IMR-90 (cell line): ENCODE data around the gene C6orf118. TPM values are rescaled to one million over a fixed set of nuclear protein-coding genes. Genes with fewer than 3 reads are reported as not detected.

ENCODE experiments used
- ATAC-seq: fragments of 200-7000 bp; cut with Tn5 transposase; 2 replicates; pipeline ENCODE4 v1.9.1; 2020; ENCODE audit warnings: low read depth, mild to moderate bottlenecking, moderate library complexity
- BruUV-seq: library from RNA; stranded (reverse); fragments of 400-500 nt; replicated peaks from 2 replicates; lab custom pipeline; 2021; lab: Mats Ljungman, UMichigan
- CTCF ChIA-PET: fragments of 300-600 bp; formaldehyde crosslinking; extraction: SDS; loops from one replicate; lab custom pipeline; 2021; ENCODE audit warnings: antibody characterized with exemption; lab: Yijun Ruan, JAX
- POLR2A ChIA-PET: fragments of 300-600 bp; sonication (Branson Sonifier 250); formaldehyde crosslinking; loops from one replicate; lab custom pipeline; 2022; ENCODE audit warnings: antibody characterized with exemption; ENCODE audit not compliant: unreplicated experiment; lab: Charles Lee
- DNase-seq: peaks from one replicate; pipeline ENCODE4 v3.0.0; 2013
- H2AFZ ChIP-seq: replicated peaks from 2 replicates; pipeline ENCODE3; 2013; ENCODE audit warnings: low read length, mild to moderate bottlenecking; ENCODE audit not compliant: poor library complexity
- H2AK5ac ChIP-seq: 2 replicates; pipeline ENCODE4 v1.6.1; 2013; ENCODE audit warnings: low read depth, low read length, inconsistent platforms
- H2AK9ac ChIP-seq: replicated peaks from 2 replicates; pipeline ENCODE3; 2013; ENCODE audit warnings: mild to moderate bottlenecking, low read depth, low read length, moderate library complexity; ENCODE audit not compliant: poor library complexity
- H2BK120ac ChIP-seq: 2 replicates; pipeline ENCODE4 v1.6.1; 2013; ENCODE audit warnings: low read depth, low read length, inconsistent platforms
- H2BK15ac ChIP-seq: 3 replicates; pipeline ENCODE4 v1.6.1; 2013; ENCODE audit warnings: low read depth, low read length, inconsistent platforms
- H2BK20ac ChIP-seq: 2 replicates; pipeline ENCODE4 v1.6.1; 2013; ENCODE audit warnings: low read depth, mild to moderate bottlenecking, inconsistent platforms, low read length, moderate library complexity
- H2BK5ac ChIP-seq: 2 replicates; pipeline ENCODE4 v1.6.1; 2013; ENCODE audit warnings: mild to moderate bottlenecking, low read depth, low read length, inconsistent platforms; ENCODE audit not compliant: poor library complexity, severe bottlenecking
- H3K14ac ChIP-seq: replicated peaks from 2 replicates; pipeline ENCODE4 v1.6.1; 2013; ENCODE audit warnings: low read depth, low read length, inconsistent platforms
- H3K18ac ChIP-seq: 2 replicates; pipeline ENCODE4 v1.6.1; 2013; ENCODE audit warnings: low read depth, low read length, control low read depth
- H3K23ac ChIP-seq: 2 replicates; pipeline ENCODE4 v1.6.1; 2013; ENCODE audit warnings: low read depth, low read length, inconsistent platforms
- H3K27ac ChIP-seq: 2 replicates; pipeline ENCODE4 v1.5.1; 2013; ENCODE audit warnings: mild to moderate bottlenecking, control low read depth, low read length; ENCODE audit not compliant: insufficient read depth
- H3K27me3 ChIP-seq: 2 replicates; pipeline ENCODE4 v1.6.1; 2013; ENCODE audit warnings: low read length; ENCODE audit not compliant: control insufficient read depth, insufficient read depth
- H3K36me3 ChIP-seq: 2 replicates; pipeline ENCODE4 v1.6.1; 2013; ENCODE audit warnings: low read length, mixed read lengths; ENCODE audit not compliant: control insufficient read depth, insufficient read depth
- H3K4ac ChIP-seq: 2 replicates; pipeline ENCODE4 v1.6.1; 2013; ENCODE audit warnings: low read depth, low read length, inconsistent platforms
- H3K4me1 ChIP-seq: 2 replicates; pipeline ENCODE4 v1.6.1; 2013; ENCODE audit warnings: low read length, mixed read lengths; ENCODE audit not compliant: control insufficient read depth, insufficient read depth
- H3K4me2 ChIP-seq: 2 replicates; pipeline ENCODE4 v1.6.1; 2013; ENCODE audit warnings: low read depth, mild to moderate bottlenecking, control low read depth, low read length, moderate library complexity
- H3K4me3 ChIP-seq: 2 replicates; pipeline ENCODE4 v1.5.1; 2013; ENCODE audit warnings: low read depth, mild to moderate bottlenecking, control low read depth, low read length, moderate library complexity; ENCODE audit not compliant: insufficient read depth
- H3K56ac ChIP-seq: 2 replicates; pipeline ENCODE4 v1.6.1; 2013; ENCODE audit warnings: low read length, inconsistent platforms; ENCODE audit not compliant: insufficient read depth; ENCODE audit errors: extremely low read depth
- H3K79me1 ChIP-seq, 2 experiments: 2 replicates each; pipeline ENCODE4 v1.6.1; 2013; ENCODE audit warnings: low read length in 2 of 2, inconsistent platforms in 1 of 2, low read depth in 1 of 2
- H3K9ac ChIP-seq: 2 replicates; pipeline ENCODE4 v1.6.1; 2013; ENCODE audit warnings: low read depth, low read length, control low read depth
- H3K9me1 ChIP-seq: 2 replicates; pipeline ENCODE4 v1.6.1; 2013; ENCODE audit warnings: low read length, inconsistent platforms; ENCODE audit not compliant: insufficient read depth
- H3K9me3 ChIP-seq: 2 replicates; pipeline ENCODE4 v1.6.1; 2013; ENCODE audit warnings: low read length; ENCODE audit not compliant: control insufficient read depth, insufficient read depth
- H4K20me1 ChIP-seq: 2 replicates; pipeline ENCODE4 v1.6.1; 2013; ENCODE audit warnings: low read length, inconsistent platforms; ENCODE audit not compliant: insufficient read depth
- H4K5ac ChIP-seq: 2 replicates; pipeline ENCODE4 v1.6.1; 2013; ENCODE audit warnings: mild to moderate bottlenecking, low read depth, low read length, control low read depth
- H4K8ac ChIP-seq, 2 experiments: 2 replicates each; pipeline ENCODE4 v1.6.1; 2013; ENCODE audit warnings: low read depth in 2 of 2, low read length in 2 of 2, control low read depth in 1 of 2, inconsistent platforms in 1 of 2
- H4K91ac ChIP-seq: 2 replicates; pipeline ENCODE4 v1.6.1; 2013; ENCODE audit warnings: low read depth, low read length, inconsistent platforms; ENCODE audit not compliant: insufficient read depth
- CEBPB ChIP-seq: IDR thresholded peaks from 2 replicates; pipeline ENCODE4 v1.6.1; 2012; ENCODE audit warnings: low read depth, low read length, improper control_type of control experiment
- CTCF ChIP-seq: conservative IDR thresholded peaks from 2 replicates; pipeline ENCODE4 v1.5.1; 2012; ENCODE audit warnings: mild to moderate bottlenecking, low read depth, low read length, improper control_type of control experiment
- ELK1 ChIP-seq: fragments of 150-350 bp; IDR thresholded peaks from 2 replicates; pipeline ENCODE4 v1.6.1; 2016; ENCODE audit warnings: low read depth, mild to moderate bottlenecking, low read length, moderate library complexity, borderline replicate concordance
- FOS ChIP-seq: fragments of 150-350 bp; IDR thresholded peaks from 2 replicates; pipeline ENCODE4 v1.6.1; 2016; ENCODE audit warnings: low read depth, low read length
- MAFK ChIP-seq: IDR thresholded peaks from 2 replicates; pipeline ENCODE4 v1.6.1; 2012; ENCODE audit warnings: low read depth, low read length, improper control_type of control experiment
- MXI1 ChIP-seq: IDR thresholded peaks from 2 replicates; pipeline ENCODE4 v1.6.1; 2012; ENCODE audit warnings: low read depth, mild to moderate bottlenecking, low read length, moderate library complexity, borderline replicate concordance
- POLR2A ChIP-seq: IDR thresholded peaks from 2 replicates; pipeline ENCODE4 v1.6.1; 2012; ENCODE audit warnings: mild to moderate bottlenecking, low read depth, low read length
- RFX5 ChIP-seq: IDR thresholded peaks from 2 replicates; pipeline ENCODE4 v1.8.0; 2012; ENCODE audit warnings: low read depth, mild to moderate bottlenecking, low read length, moderate library complexity
- SMC3 ChIP-seq: fragments of 150-350 bp; IDR thresholded peaks from 2 replicates; pipeline ENCODE4 v1.6.1; 2016; ENCODE audit warnings: low read depth, mild to moderate bottlenecking, antibody characterized with exemption, low read length, moderate library complexity
- USF2 ChIP-seq: fragments of 150-350 bp; IDR thresholded peaks from 2 replicates; pipeline ENCODE4 v1.6.1; 2017; ENCODE audit warnings: mild to moderate bottlenecking, antibody characterized with exemption, low read length, low read depth
- WGBS, 2 experiments: methylation state at CpG; one replicate each; pipeline versions ENCODE4 v1.1.5 to v1.1.7; 2013; ENCODE audit warnings: missing lambda C conversion rate in 2 of 2; ENCODE audit not compliant: insufficient read length in 1 of 2; ENCODE audit errors: extremely low coverage in 2 of 2; 5-methylcytosine and 5-hydroxymethylcytosine counted together
- dilution Hi-C: fragments of 300-500 bp; cut with HindIII; formaldehyde crosslinking; loops from one replicate; pipeline ENCODE4 v1.14.3; 2018; ENCODE audit warnings: low sequenced_read_pairs; ENCODE audit not compliant: unreplicated experiment
- in situ Hi-C: fragments of 300-500 bp; cut with MboI; formaldehyde crosslinking; loops from 3 replicates; pipeline ENCODE4 v1.14.3; 2019; ENCODE audit warnings: low sequenced_read_pairs, inconsistent platforms, mixed read lengths
- intact Hi-C: fragments of 100-400 bp; cut with micrococcal nuclease; formaldehyde crosslinking; loops from 2 replicates; pipeline ENCODE4 v1.10.0; 2022
- polyA plus RNA-seq, 3 experiments: library from polyadenylated mRNA; depleted of rRNA; stranded (reverse); fragments of >200 nt; gene quantifications; 2 replicates each; pipeline ENCODE4 v1.2.3, GENCODE V29; 2012; ENCODE audit warnings: low replicate concordance in 1 of 3
- total RNA-seq: library from RNA; depleted of rRNA; stranded (reverse); fragments of >200 nt; gene quantifications from 2 replicates; pipeline ENCODE4 v1.2.3, GENCODE V29; 2012

The C6orf118 gene
- total and polyA plus RNA-seq, 2 of the 4 experiments (the other 2 are of a cell fraction), result not detected

GRCh38 chr6:165325609-165326008 is 16.2 kb upstream of the C6orf118 start:
- intact Hi-C loops (no loop called here), in situ Hi-C loops (no loop called here), dilution Hi-C loops (no loop called here)
- no peak overlapping the region for H4K91ac ChIP-seq
- ChIA-PET POLR2A (no interaction called here), CTCF (no interaction called here)
- H2AK9ac ChIP-seq, result no peak overlapping the region
- H3K4me2 ChIP-seq, result no peak overlapping the region
- no peak overlapping the region for H3K18ac ChIP-seq
- H2BK20ac ChIP-seq, result no peak overlapping the region
- no TSS peak for BruUV-seq
- WGBS, 2 experiments, result no CpG with 5 or more reads among the region's 7 CpGs
- H3K4me1 ChIP-seq, result no peaks in the 10 kb centered on the region
- no peak overlapping the region for H3K23ac ChIP-seq
- no peak overlapping the region for H3K4ac ChIP-seq
- no peak overlapping the region for H3K27ac ChIP-seq
- H3K79me1 ChIP-seq, result no peaks in the 10 kb centered on the region
- no peak overlapping the region for H3K56ac ChIP-seq
- H2BK120ac ChIP-seq, result no peak overlapping the region
- no peak for DNase-seq
- H4K8ac ChIP-seq, result no peak overlapping the region
- H3K9me1 ChIP-seq, result no peaks in the 10 kb centered on the region
- H2AFZ ChIP-seq, result no peak overlapping the region
- H3K36me3 ChIP-seq, result no peaks in the 10 kb centered on the region
- no peak for TF ChIP-seq ELK1
- TF ChIP-seq CTCF, result no peak
- no peak for TF ChIP-seq MAFK
- no peak for TF ChIP-seq POLR2A
- TF ChIP-seq RFX5, result no peak
- TF ChIP-seq FOS, result no peak
- TF ChIP-seq MXI1, result no peak
- TF ChIP-seq CEBPB, result no peak
- no peak for TF ChIP-seq USF2
- TF ChIP-seq SMC3, result no peak
- no peak overlapping the region for H3K4me3 ChIP-seq
- H4K20me1 ChIP-seq, result no peaks in the 10 kb centered on the region
- H4K5ac ChIP-seq, result no peak overlapping the region
- H3K27me3 ChIP-seq, result no peaks in the 10 kb centered on the region
- no peak overlapping the region for H2BK5ac ChIP-seq
- H2BK15ac ChIP-seq, result no peak overlapping the region
- H3K9me3 ChIP-seq, result peaks cover 7% of the 10 kb centered on the region
- no peak for ATAC-seq
- no peak overlapping the region for H2AK5ac ChIP-seq
- no peak overlapping the region for H3K9ac ChIP-seq
- H3K14ac ChIP-seq, result no peak overlapping the region
